Stomach (tissue), 4 donors: ENCODE measurements around the gene RTL10.

Experiments used
- EP300 ChIP-seq: sonication (generic); formaldehyde crosslinking; IDR thresholded peaks from one replicate; pipeline ENCODE4 v1.6.1; 2017; ENCODE audit warnings: antibody characterized with exemption
- POLR2AphosphoS5 ChIP-seq, 3 donors: sonication (generic); formaldehyde crosslinking; IDR thresholded peaks; one replicate each; pipeline ENCODE4 v1.6.1; 2016; ENCODE audit warnings: antibody characterized with exemption in 3 of 3
- TF ChIP-seq, protein P1 (sequence below), 7 experiments: fragments of 450-650 bp in 4 of 7; fragments of 200-600 bp in 3 of 7; sonication (generic) in 3 of 7; IDR thresholded peaks; one replicate each; pipeline ENCODE4 v1.5.1; 2016 to 2019; ENCODE audit warnings: antibody characterized with exemption in 7 of 7, control low read depth in 2 of 7, mild to moderate bottlenecking in 1 of 7

DNA sequence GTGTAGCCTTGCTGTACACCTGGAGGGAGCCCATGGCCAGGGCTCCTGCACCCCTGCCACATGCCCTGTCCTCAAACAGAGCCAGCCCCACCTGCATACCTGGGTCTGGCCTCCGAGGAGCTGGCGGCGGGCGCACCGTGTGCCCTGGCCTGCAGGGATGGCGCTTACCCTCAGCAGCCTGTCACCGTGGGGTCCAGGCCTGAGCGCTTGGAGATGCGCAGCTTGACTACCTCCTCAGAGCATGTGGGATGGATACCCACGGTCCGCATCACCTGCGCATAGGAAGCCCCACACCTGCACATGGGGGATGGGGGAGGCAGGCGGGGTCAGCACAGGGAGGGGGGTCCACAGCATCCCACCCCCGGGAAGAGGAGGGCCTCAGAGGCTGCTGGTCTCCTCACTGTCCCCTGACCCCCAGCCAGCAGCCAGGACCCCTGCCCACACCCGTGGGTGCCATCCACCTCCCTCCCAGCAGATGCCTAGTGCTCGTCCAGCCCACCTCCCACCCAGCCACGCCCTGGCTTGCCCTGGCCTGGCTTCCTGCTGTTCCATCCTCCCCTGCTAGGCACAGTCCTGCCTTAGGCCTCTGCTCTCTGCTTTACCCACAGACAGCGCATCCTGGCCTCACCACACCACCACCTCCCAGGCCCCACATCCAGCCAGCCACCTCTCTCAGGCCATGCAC lies 22.4 kb upstream of the RTL10 start:
- no peak for TF ChIP-seq POLR2AphosphoS5 (IDR thresholded peaks at IDR 0.05)
- TF ChIP-seq, protein P1, sequence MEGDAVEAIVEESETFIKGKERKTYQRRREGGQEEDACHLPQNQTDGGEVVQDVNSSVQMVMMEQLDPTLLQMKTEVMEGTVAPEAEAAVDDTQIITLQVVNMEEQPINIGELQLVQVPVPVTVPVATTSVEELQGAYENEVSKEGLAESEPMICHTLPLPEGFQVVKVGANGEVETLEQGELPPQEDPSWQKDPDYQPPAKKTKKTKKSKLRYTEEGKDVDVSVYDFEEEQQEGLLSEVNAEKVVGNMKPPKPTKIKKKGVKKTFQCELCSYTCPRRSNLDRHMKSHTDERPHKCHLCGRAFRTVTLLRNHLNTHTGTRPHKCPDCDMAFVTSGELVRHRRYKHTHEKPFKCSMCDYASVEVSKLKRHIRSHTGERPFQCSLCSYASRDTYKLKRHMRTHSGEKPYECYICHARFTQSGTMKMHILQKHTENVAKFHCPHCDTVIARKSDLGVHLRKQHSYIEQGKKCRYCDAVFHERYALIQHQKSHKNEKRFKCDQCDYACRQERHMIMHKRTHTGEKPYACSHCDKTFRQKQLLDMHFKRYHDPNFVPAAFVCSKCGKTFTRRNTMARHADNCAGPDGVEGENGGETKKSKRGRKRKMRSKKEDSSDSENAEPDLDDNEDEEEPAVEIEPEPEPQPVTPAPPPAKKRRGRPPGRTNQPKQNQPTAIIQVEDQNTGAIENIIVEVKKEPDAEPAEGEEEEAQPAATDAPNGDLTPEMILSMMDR (IDR thresholded peaks at IDR 0.05): no peak
- no peak for TF ChIP-seq EP300
